GM18858 (cell line): ENCODE results near the gene LY6G6D.

ENCODE experiments used
- ATAC-seq: cut with Tn5 transposase; IDR thresholded peaks from one replicate; pipeline ENCODE4 v1.9.1; 2021; ENCODE audit not compliant: unreplicated experiment

Gene LY6G6D

GRCh38 chr6:31717499-31718222, 2.5 kb downstream of the LY6G6D start:
- ATAC-seq = no peak

- ATAC-seq = no peak
These were observed 3.1 kb downstream of the LY6G6D start for GRCh38 chr6:31718265-31718664.

GRCh38 chr6:31719001-31719400, 3.9 kb downstream of the LY6G6D start:
- ATAC-seq = no peak

DNA sequence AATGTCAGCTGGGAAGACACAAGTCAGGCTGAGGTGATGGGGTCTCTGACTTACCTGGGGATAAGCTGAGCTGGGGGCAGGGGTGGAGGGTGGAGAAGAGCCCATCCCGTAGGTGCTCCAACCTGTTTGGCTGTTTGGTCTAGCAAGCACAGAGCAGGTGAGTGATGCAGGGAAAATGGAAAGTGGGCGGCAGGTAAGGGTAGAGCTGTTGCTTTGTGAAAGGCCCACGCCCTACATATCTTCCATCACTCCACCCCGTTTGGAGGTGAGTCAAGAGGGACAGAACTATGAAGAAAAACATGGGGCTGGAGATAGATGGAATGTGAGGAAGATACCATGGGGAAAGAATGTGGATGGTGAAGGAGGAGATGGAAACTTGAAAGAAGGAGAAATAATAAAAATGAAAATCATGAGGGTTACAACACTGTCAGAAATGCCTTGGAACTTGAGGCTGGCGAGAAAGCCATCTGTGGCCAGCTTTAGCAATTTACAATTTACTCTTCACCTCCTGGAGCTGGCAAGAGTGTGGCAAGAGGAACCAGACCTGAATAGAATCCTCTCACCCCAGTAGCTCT, 5.1 kb downstream of the LY6G6D start:
- no peak for ATAC-seq

- no peak for ATAC-seq
These were observed 6.3 kb downstream of the LY6G6D start, which contains the start of gene LY6G6C for GRCh38 chr6:31721351-31722020. TSS of gene LY6G6C (minus strand) at chr6:31721746. CDS start at chr6:31721679, 67 bp downstream.

- no peak for ATAC-seq
These were observed 7.0 kb downstream of the LY6G6D start for GRCh38 chr6:31722173-31722572.

- ATAC-seq = no peak
These were observed 8.3 kb downstream of the LY6G6D start, which contains the start of gene MPIG6B for GRCh38 chr6:31723245-31723979. TSS of gene MPIG6B (plus strand) at chr6:31723373. CDS start at chr6:31723384, 11 bp downstream.

DNA sequence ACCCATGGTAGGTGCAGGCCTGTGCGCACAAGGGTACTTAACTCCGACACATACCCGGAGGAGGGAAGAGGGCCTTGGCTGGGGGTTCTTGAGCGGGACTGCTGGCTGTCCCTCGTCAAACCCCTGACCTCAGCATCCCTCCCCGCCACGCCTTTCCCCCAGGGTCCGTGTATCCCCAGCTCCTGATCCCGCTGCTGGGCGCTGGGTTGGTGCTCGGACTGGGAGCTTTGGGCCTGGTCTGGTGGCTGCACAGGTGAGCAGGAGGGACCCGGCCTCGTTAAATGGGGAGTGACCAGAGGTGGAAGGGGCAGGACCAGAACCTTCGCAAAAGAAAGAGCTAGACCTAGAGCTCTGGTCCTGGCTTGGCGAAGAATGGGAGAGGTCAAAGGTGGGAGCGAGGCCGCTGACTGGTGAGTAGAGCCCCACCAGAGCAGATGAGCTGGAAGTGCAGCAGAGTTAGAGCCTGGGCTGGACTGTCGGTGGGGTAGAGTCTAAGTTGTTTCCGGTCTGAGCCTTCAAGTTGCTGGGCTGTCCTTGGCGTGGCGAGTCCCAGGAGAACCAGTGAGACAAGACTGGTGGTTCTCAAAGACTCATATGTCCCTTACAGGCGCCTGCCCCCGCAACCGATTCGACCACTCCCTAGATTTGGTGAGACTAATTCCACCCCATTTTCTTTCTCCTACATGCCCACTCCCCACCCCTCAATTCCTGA, 9.0 kb downstream of the LY6G6D start:
- no peak for ATAC-seq

DNA sequence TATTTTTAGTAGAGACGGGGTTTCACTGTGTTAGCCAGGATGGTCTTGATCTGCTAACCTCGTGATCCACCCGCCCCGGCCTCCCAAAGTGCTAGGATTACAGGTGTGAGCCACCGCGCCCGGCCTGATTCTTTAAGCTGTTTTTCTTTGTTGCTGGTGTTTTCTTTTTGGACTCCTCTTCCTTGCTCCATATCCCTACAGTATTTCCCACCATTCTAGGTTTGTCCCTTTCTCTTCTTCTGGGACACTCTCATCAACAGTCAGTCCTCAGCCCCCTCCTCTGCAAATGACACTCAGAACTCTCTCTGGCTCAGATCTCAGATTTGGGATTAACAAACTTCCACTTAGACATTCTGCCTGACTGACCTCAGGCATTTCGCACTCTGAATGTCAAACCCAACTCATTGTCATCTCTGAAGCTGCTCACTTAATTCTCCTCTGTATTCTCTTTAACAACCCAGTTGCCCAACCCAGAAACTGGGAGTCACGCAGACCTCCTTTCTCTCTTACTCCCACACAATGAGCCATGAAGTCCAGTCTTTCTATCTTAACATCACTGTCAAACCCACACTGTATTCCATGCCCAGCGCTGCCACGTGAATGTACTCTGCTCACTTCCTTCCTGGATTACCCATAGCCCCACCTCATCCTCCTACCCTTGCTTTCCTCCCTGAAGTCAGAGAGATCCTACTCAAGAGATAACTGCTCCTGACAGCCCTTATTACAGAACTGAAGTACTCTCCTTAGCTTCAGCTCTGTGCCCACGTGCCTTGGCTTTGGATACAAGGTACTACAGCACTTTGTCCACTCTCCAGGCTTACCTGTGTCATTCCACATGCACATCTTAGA, 10.6 kb downstream of the LY6G6D start:
- no peak for ATAC-seq

GRCh38 chr6:31727034-31727716, 12.0 kb downstream of the LY6G6D start:
- ATAC-seq = no peak

DNA sequence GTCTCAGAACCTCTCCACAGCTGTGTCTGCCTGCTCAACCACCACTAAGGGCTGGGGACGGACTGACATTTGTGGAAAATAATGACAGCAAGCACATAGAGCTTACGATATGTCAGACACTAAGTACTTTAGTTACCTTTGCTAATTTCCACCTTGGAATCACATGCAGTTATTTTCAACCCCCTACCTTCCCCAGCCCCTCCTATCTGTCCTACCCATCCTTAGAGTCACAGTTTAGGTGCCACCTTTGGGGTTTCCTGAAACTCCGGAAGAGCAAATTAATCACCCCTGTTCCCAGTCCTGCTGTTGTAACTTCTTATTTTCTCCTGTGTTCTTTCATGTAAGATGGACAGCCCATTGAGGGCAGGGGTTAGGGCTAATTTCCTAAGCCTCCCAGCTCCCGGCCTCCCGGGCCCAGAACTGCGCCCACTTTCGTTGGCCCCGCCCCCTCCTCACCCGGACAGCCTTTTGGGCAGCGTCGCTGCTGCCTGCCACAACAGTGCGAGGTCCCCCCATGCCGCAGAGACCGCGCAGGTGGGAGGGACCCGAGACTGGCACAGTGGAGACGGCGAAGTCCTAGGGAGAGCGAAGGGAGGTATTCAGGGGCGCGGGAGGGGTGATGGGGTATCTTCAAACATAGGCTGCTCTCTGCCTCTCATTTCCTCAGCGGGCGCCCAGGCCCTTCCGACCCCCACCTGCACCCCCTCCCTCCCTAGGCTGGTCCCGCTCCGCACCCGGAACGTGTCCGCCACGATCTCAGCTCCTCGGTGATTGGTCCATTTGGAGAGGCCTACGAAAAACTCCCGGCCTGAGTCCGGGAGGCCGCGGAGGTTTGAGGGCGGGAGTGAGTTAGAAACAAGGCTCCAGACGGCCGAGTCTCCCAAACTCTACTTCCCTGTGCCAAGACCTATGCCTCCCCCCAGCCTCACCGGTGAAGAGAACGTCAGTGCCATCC, 12.8 kb downstream of the LY6G6D start:
- ATAC-seq = no peak

- no peak for ATAC-seq
These were observed 13.8 kb downstream of the LY6G6D start, which contains the start of gene DDAH2 for GRCh38 chr6:31728767-31729514. TSS of gene DDAH2 (minus strand) at chr6:31729299. CDS start at chr6:31729161, 138 bp downstream.

DNA sequence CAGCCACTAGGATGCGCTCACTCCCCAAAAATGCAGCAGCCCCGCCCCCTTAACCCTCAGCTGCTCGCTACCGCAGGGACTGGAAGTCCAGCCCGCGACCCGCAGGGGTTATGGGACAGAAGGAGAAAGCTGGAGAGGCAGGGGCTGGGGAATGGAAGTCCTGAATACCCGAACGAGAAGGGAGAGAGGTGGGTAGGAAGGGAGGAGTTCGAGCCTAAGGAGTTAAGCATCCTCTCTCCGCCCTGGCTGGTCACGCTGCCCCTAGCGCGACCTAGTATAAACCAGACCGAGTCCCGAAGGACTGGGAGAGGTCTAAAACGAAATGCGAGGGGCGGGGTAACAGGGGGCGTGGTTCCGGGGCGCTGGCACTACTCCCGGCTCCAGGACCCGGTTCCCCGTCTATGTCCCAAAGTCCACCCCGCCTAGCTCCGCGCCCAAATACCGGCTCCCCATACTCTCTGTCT, 14.4 kb downstream of the LY6G6D start:
- no peak for ATAC-seq

DNA sequence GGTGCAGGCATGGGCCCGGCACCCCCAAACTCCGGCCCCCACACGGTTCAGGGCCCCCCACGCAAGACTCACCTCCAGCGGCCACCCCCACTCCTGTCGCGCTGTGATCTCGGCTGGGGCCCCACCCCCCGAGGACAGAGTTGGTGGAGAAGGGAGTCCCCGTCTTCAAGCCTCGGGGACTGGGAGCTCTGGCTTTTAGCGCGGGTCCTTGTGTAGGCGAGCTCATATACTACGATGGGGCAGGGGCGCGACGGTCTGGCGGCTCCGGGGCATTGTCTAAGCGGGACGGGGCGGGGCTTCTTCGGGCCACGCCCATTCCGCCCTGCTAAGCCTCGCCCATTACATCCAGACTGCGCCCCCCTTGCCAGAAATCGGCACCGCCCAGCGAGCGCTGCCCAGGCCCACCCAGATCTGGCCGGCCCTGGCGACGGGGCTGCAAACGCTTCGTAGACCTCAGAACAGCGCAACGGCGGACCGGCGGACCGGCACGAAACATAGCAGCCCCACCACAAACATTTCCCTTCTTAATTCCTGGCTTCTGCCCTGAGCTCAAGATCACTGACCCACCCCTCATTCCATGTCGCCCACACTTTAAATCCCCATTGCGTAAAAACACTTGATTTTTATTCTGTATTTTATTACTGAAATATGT, 15.0 kb downstream of the LY6G6D start:
- no peak for ATAC-seq

GRCh38 chr6:31730631-31731086, 15.5 kb downstream of the LY6G6D start:
- no peak for ATAC-seq

DNA sequence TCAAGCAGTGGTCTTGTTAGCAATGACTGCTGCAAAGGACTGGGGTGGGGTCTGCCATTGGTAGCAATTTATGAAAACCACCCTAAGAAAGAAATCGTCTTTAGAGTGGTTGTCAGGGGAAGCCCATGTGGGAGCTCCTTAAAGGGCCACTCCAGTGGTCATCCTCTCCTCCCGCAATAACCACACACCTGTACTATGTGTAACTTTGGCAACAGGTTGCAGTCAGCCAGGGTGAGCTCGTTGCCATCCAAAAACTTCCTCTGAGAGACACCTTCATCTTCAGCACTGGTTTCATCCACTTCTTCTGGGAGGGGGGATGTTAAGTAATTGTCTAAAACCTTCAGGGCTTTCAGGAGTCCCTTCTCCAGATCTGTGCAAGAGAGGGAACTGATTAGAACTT, 16.9 kb downstream of the LY6G6D start:
- no peak for ATAC-seq

GRCh38 chr6:31733734-31734133, 18.6 kb downstream of the LY6G6D start:
- no peak for ATAC-seq
